Measurements from ENCODE around the gene UBAC1. TPM values are rescaled to one million over a fixed set of nuclear protein-coding genes. Genes with fewer than 3 reads are reported as not detected.
A peak's percentile ranks its signal among the peaks of the same experiment; 100 is the strongest.

UBAC1 gene
- total RNA-seq, 1 experiment from 2014 or later, result 55.6 TPM

DNA sequence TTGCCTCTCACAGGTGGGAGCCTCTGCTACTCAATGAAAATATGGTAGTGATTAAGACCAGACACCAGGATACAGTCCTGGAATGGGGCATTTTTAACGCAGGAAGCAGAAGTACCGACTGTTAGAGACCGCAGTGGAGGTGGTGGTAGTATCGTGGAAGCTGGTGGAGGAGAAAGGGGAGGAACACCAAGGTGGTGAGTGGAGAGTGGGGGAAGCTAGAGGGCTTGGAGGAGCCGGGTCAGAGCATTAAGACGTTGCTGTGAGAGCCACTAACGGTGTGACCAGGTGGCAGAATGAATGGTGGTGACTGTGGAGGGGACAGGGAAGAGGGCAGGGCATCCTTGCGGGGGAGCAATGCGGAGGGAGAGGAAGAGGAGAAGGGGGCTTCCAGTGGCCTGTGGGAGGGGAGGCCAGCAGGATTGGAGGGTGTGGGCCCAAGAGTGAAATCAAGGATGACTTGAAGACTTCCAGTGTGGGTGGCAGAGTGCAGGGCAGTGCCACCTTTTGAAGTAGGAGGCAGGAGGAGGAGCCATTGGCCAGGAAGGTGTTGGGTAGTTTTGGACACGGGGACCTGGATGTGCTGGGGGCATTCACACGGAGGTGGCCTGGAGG is 1.6 kb upstream of the UBAC1 start:
- H3K27ac Mint-ChIP-seq, result no peak overlapping the region
- ChIA-PET POLR2A (no interaction called here), CTCF (no interaction called here)
- no peaks in the 10 kb centered on the region for H3K9me3 Mint-ChIP-seq
- no peak for DNase-seq (ENCODE audit: low spot score)
- no peak for ATAC-seq
- peaks cover 25% of the 10 kb centered on the region for H3K4me1 Mint-ChIP-seq
- TF ChIP-seq ZNF138 (CRISPR knock-in tag; conservative IDR thresholded peaks at IDR 0.05) (no peak), ETV6 (CRISPR knock-in tag; IDR thresholded peaks at IDR 0.05) (no peak), NFYB (CRISPR knock-in tag; conservative IDR thresholded peaks at IDR 0.05; ENCODE audit: low read depth) (no peak), GABPB1 (CRISPR knock-in tag; IDR thresholded peaks at IDR 0.05) (no peak), SMAD3 (CRISPR knock-in tag; IDR thresholded peaks at IDR 0.05; ENCODE audit: borderline replicate concordance) (no peak)
- TF ChIP-seq, protein P1, sequence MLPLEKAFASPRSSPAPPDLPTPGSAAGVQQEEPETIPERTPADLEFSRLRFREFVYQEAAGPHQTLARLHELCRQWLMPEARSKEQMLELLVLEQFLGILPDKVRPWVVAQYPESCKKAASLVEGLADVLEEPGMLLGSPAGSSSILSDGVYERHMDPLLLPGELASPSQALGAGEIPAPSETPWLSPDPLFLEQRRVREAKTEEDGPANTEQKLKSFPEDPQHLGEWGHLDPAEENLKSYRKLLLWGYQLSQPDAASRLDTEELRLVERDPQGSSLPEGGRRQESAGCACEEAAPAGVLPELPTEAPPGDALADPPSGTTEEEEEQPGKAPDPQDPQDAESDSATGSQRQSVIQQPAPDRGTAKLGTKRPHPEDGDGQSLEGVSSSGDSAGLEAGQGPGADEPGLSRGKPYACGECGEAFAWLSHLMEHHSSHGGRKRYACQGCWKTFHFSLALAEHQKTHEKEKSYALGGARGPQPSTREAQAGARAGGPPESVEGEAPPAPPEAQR (CRISPR knock-in tag; IDR thresholded peaks at IDR 0.05), result no peak
- TF ChIP-seq, protein P2, sequence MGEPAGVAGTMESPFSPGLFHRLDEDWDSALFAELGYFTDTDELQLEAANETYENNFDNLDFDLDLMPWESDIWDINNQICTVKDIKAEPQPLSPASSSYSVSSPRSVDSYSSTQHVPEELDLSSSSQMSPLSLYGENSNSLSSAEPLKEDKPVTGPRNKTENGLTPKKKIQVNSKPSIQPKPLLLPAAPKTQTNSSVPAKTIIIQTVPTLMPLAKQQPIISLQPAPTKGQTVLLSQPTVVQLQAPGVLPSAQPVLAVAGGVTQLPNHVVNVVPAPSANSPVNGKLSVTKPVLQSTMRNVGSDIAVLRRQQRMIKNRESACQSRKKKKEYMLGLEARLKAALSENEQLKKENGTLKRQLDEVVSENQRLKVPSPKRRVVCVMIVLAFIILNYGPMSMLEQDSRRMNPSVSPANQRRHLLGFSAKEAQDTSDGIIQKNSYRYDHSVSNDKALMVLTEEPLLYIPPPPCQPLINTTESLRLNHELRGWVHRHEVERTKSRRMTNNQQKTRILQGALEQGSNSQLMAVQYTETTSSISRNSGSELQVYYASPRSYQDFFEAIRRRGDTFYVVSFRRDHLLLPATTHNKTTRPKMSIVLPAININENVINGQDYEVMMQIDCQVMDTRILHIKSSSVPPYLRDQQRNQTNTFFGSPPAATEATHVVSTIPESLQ (CRISPR knock-in tag; IDR thresholded peaks at IDR 0.05), result no peak
- TF ChIP-seq, protein P3, sequence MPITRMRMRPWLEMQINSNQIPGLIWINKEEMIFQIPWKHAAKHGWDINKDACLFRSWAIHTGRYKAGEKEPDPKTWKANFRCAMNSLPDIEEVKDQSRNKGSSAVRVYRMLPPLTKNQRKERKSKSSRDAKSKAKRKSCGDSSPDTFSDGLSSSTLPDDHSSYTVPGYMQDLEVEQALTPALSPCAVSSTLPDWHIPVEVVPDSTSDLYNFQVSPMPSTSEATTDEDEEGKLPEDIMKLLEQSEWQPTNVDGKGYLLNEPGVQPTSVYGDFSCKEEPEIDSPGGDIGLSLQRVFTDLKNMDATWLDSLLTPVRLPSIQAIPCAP (CRISPR knock-in tag; IDR thresholded peaks at IDR 0.05), result no peak
- H3K27me3 Mint-ChIP-seq (ENCODE audit: low read depth), result no peaks in the 10 kb centered on the region
- peak overlapping the region; percentile 82; the same call in 1 of the 2 replicates for H3K4me3 Mint-ChIP-seq
- no peaks in the 10 kb centered on the region for H3K36me3 Mint-ChIP-seq

DNA sequence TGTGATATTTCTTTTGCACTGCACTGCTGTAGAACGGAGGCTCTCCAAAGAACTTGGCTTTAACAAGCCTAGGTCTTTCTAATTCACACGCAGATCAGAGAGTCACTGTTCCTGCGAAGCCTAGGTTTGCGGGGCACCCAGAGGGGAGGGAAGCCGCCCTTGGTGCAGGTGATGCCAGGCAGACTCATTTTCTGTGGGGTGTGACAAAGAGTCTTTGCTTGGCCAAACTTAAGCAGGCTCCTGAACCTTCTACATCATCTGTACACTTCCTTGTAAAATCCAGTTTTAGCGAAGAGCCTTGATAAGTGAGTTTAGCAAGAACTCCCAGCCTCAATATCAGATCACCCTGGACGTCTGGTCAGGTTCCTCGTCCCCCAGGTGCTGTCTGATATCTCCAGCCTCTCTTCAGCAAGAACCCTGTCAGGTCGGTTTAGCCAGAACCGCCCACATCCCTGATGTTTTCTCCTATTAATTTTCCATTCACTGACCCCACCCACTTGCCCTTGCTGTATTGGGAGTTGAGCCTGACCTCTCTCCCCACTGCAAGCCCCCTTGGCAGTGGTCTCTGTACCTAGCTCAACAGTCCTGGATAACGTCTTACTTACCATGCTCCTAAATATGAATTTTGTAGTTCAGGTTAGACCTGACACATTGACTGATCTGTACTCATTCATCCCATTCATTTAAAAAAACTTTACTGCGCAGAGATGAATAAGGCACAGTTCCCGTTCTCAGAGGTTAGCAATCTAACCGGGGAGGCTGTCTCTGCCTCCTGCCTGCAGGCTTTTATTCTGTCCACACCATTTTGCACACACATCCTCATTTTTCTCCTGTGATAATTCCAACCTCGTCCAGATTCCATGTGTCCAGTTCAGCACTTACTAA is 880 bp upstream of the UBAC1 start:
- no peak for TF ChIP-seq ZNF138 (CRISPR knock-in tag; conservative IDR thresholded peaks at IDR 0.05)
- TF ChIP-seq, protein P4, sequence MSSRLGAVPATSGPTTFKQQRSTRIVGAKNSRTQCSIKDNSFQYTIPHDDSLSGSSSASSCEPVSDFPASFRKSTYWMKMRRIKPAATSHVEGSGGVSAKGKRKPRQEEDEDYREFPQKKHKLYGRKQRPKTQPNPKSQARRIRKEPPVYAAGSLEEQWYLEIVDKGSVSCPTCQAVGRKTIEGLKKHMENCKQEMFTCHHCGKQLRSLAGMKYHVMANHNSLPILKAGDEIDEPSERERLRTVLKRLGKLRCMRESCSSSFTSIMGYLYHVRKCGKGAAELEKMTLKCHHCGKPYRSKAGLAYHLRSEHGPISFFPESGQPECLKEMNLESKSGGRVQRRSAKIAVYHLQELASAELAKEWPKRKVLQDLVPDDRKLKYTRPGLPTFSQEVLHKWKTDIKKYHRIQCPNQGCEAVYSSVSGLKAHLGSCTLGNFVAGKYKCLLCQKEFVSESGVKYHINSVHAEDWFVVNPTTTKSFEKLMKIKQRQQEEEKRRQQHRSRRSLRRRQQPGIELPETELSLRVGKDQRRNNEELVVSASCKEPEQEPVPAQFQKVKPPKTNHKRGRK (CRISPR knock-in tag; IDR thresholded peaks at IDR 0.05; ENCODE audit: borderline replicate concordance), result no peak
- TF ChIP-seq, protein P5, sequence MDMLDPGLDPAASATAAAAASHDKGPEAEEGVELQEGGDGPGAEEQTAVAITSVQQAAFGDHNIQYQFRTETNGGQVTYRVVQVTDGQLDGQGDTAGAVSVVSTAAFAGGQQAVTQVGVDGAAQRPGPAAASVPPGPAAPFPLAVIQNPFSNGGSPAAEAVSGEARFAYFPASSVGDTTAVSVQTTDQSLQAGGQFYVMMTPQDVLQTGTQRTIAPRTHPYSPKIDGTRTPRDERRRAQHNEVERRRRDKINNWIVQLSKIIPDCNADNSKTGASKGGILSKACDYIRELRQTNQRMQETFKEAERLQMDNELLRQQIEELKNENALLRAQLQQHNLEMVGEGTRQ (CRISPR knock-in tag; IDR thresholded peaks at IDR 0.05), result no peak
- Mint-ChIP-seq H3K27me3 (ENCODE audit: low read depth) (no peaks in the 10 kb centered on the region), H3K4me1 (peaks cover 21% of the 10 kb centered on the region), H3K9me3 (no peaks in the 10 kb centered on the region), H3K27ac (no peak overlapping the region), H3K4me3 (peak overlapping the region; percentile 82), H3K36me3 (no peaks in the 10 kb centered on the region)
- ATAC-seq, result no peak
- ChIA-PET POLR2A (interaction anchor here (1.0 kb wide), 1 partner anchor 180 kb away, joined by 3 read pairs; no protein-coding TSS in a partner anchor), CTCF (interaction anchor here (1.0 to 2.6 kb wide), 12 partner anchors 7 to 254 kb away, joined by 3 to 12 read pairs (median 4); no protein-coding TSS in a partner anchor)
- DNase-seq (ENCODE audit: low spot score), result no peak

Data from WTC11 (cell line).